ENCODE data around the gene ALG1L2.
"Not testable (repeated sequence)": the region's sequence is repeated elsewhere in the genome, so short reads cannot be mapped to it uniquely, and the experiment has no call there.

ALG1L2 gene

DNA sequence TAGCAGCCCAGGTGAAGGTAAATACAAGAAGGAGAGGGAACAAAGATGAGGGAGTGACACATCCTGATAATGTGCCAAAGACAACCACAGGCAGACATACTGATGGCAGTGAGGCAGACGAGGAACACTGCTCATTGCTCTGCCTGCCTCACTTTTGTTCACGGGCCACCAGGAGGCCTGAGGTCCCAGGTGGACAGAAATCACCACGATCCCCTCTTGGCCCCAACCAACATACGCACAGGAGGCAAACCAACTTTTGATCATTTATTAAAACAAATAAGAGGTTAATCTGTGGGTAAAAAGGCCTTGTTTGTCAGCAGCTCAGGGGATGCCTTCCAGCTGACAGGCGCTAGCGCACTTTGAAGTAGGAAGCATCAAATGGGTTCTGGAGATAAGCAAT lies 4.2 kb downstream of the ALG1L2 start:
- H3K27me3 ChIP-seq (ENCODE audit: insufficient read depth, low read length, poor library complexity): no peaks in the 10 kb centered on the region
- no peaks in the 10 kb centered on the region for H3K9me3 ChIP-seq (ENCODE audit: insufficient read depth, low read length, severe bottlenecking)
- DNase-seq (no peak), ATAC-seq (ENCODE audit: insufficient read depth, low read depth) (no peak)
- no peak overlapping the region for H3K27ac ChIP-seq (ENCODE audit: low read length)
- H3K36me3 ChIP-seq (ENCODE audit: insufficient read depth, low read length): no peaks in the 10 kb centered on the region
- no peak overlapping the region for H3K9ac ChIP-seq (ENCODE audit: low read depth, low read length)
- TF ChIP-seq, protein P1, sequence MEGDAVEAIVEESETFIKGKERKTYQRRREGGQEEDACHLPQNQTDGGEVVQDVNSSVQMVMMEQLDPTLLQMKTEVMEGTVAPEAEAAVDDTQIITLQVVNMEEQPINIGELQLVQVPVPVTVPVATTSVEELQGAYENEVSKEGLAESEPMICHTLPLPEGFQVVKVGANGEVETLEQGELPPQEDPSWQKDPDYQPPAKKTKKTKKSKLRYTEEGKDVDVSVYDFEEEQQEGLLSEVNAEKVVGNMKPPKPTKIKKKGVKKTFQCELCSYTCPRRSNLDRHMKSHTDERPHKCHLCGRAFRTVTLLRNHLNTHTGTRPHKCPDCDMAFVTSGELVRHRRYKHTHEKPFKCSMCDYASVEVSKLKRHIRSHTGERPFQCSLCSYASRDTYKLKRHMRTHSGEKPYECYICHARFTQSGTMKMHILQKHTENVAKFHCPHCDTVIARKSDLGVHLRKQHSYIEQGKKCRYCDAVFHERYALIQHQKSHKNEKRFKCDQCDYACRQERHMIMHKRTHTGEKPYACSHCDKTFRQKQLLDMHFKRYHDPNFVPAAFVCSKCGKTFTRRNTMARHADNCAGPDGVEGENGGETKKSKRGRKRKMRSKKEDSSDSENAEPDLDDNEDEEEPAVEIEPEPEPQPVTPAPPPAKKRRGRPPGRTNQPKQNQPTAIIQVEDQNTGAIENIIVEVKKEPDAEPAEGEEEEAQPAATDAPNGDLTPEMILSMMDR (IDR thresholded peaks at IDR 0.05; ENCODE audit: borderline replicate concordance, extremely low read depth, low read length, poor library complexity, severe bottlenecking): no peak
- no peak for TF ChIP-seq EZH2 (IDR thresholded peaks at IDR 0.05; ENCODE audit: borderline replicate concordance, low read depth, low read length, severe bottlenecking)
- H4K20me1 ChIP-seq (ENCODE audit: insufficient read depth, low read length): no peaks in the 10 kb centered on the region
- H3K4me2 ChIP-seq (ENCODE audit: insufficient read depth, low read length): no peak overlapping the region
- H2AFZ ChIP-seq (ENCODE audit: low read depth, low read length): no peak overlapping the region
- H3K4me3 ChIP-seq (ENCODE audit: low read depth in 1 of 2, low read length in 2 of 2): no peak overlapping the region
- no peaks in the 10 kb centered on the region for H3K4me1 ChIP-seq (ENCODE audit: insufficient read depth, low read length)
- no peaks in the 10 kb centered on the region for H3K79me2 ChIP-seq (ENCODE audit: insufficient read depth, low read length)

DNA sequence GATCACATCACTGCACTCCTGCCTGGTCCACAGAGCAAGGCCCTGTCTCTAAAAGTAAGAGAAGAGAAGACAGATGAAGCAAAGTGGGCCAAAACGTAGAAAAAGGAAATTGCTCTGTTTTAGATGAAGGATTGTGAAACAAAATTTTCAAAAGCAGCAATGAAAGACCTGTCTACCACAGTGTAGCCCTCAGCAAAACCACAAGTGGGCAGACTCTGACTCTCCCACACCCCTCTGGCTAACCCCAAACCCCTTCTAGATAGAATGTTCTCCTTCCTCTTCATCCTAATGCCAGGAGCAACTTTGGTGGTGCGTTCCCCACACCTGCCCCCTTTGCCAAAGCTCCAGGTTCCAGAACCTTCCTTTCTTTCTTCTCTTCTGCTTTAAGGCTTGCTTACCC lies 5.0 kb downstream of the ALG1L2 start:
- not testable (repeated sequence) for DNase-seq; H4K20me1 ChIP-seq (ENCODE audit: insufficient read depth, low read length)
- ATAC-seq (ENCODE audit: insufficient read depth, low read depth): peak; percentile 61; the same call in 2 of the 3 replicates

DNA sequence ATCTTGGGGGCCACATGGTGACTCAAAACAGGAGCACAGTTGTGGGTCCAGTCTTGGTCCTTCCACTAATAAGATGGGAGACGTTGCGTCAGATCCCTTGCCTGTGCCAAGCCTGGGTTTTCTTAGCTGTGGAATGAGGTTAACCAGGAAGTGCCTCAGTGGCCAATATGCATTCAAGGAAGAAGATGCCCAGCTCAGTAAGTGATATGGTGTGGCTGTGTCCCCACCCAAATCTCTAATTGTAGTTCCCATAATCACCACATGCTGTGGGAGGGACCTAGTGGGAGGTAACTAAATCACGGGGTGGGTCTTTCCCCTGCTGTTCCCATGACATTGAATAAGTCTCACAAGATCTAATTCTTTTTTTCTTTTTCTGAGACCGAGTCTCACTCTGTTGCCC lies 6.4 kb downstream of the ALG1L2 start:
- H4K20me1 ChIP-seq (ENCODE audit: insufficient read depth, low read length): no peaks in the 10 kb centered on the region
- no peak overlapping the region for H3K9ac ChIP-seq (ENCODE audit: low read depth, low read length)
- H2AFZ ChIP-seq (ENCODE audit: low read depth, low read length): no peak overlapping the region
- no peak overlapping the region for H3K4me3 ChIP-seq (ENCODE audit: low read depth in 1 of 2, low read length in 2 of 2)
- no peak overlapping the region for H3K4me2 ChIP-seq (ENCODE audit: insufficient read depth, low read length)
- no peak overlapping the region for H3K27ac ChIP-seq (ENCODE audit: low read length)
- no peak for DNase-seq
- peaks cover 2% of the 10 kb centered on the region for H3K4me1 ChIP-seq (ENCODE audit: insufficient read depth, low read length)
- H3K27me3 ChIP-seq (ENCODE audit: insufficient read depth, low read length, poor library complexity): no peaks in the 10 kb centered on the region
- H3K79me2 ChIP-seq (ENCODE audit: insufficient read depth, low read length): no peaks in the 10 kb centered on the region
- TF ChIP-seq, protein P1 (IDR thresholded peaks at IDR 0.05; ENCODE audit: borderline replicate concordance, extremely low read depth, low read length, poor library complexity, severe bottlenecking): no peak
- no peak for TF ChIP-seq EZH2 (IDR thresholded peaks at IDR 0.05; ENCODE audit: borderline replicate concordance, low read depth, low read length, severe bottlenecking)
- H3K36me3 ChIP-seq (ENCODE audit: insufficient read depth, low read length): no peaks in the 10 kb centered on the region
- ATAC-seq (ENCODE audit: insufficient read depth, low read depth): no peak
- H3K9me3 ChIP-seq (ENCODE audit: insufficient read depth, low read length, severe bottlenecking): no peaks in the 10 kb centered on the region

More for the DNA sequence above, 5.0 kb downstream of the ALG1L2 start:
- not testable (repeated sequence) for H3K4me3 ChIP-seq (ENCODE audit: low read depth in 1 of 2, low read length in 2 of 2); H3K9ac ChIP-seq (ENCODE audit: low read depth, low read length); H3K4me2 ChIP-seq (ENCODE audit: insufficient read depth, low read length); H3K79me2 ChIP-seq (ENCODE audit: insufficient read depth, low read length); H2AFZ ChIP-seq (ENCODE audit: low read depth, low read length); H3K4me1 ChIP-seq (ENCODE audit: insufficient read depth, low read length); H3K9me3 ChIP-seq (ENCODE audit: insufficient read depth, low read length, severe bottlenecking); H3K27me3 ChIP-seq (ENCODE audit: insufficient read depth, low read length, poor library complexity); H3K36me3 ChIP-seq (ENCODE audit: insufficient read depth, low read length); H3K27ac ChIP-seq (ENCODE audit: low read length)

DNA sequence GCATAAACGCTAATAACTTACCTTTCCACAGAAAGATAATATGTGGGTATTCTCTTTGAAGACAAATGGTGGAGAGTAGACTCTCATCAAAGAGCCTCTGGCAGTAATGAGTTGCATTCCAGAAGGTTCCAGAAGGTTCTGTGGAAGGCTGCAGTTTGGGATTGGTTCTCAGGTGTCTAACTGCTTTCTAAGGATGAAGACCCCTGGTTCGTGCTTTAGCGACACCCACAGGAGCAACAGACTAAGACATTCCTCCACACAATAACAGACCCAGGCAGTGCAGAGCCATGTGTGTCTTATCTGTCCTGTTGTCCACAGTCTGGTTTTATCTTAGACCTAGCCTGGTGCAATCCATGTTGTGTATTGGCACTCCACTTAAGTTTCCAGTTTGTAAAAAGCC lies 9.1 kb downstream of the ALG1L2 start:
- not testable (repeated sequence) for H3K36me3 ChIP-seq (ENCODE audit: insufficient read depth, low read length); H3K9me3 ChIP-seq (ENCODE audit: insufficient read depth, low read length, severe bottlenecking); H3K4me3 ChIP-seq (ENCODE audit: low read depth in 1 of 2, low read length in 2 of 2); H3K9ac ChIP-seq (ENCODE audit: low read depth, low read length); H2AFZ ChIP-seq (ENCODE audit: low read depth, low read length); DNase-seq; ATAC-seq (ENCODE audit: insufficient read depth, low read depth); H3K27ac ChIP-seq (ENCODE audit: low read length); H3K4me2 ChIP-seq (ENCODE audit: insufficient read depth, low read length); H3K27me3 ChIP-seq (ENCODE audit: insufficient read depth, low read length, poor library complexity); H4K20me1 ChIP-seq (ENCODE audit: insufficient read depth, low read length); H3K79me2 ChIP-seq (ENCODE audit: insufficient read depth, low read length)
- peaks cover 15% of the 10 kb centered on the region for H3K4me1 ChIP-seq (ENCODE audit: insufficient read depth, low read length)

Measured in DND-41 (cell line).